Tongue (tissue), 2 donors: Measurements from ENCODE around the gene DHRS13. TPM values are rescaled to one million over a fixed set of nuclear protein-coding genes. Genes with fewer than 3 reads are reported as not detected.
"Not testable (repeated sequence)": the region's sequence is repeated elsewhere in the genome, so short reads cannot be mapped to it uniquely, and the experiment has no call there.

Experiments used
- DNase-seq: peaks from one replicate; pipeline ENCODE4 v3.0.0-alpha.2; 2015
- total RNA-seq: library from RNA; depleted of rRNA; stranded (reverse); fragments of >200 nt; gene quantifications from one replicate; pipeline ENCODE4 v1.2.3, GENCODE V29; 2014

Gene DHRS13
- total RNA-seq, 1 donor from 2014 or later: 18.2 TPM

DNA sequence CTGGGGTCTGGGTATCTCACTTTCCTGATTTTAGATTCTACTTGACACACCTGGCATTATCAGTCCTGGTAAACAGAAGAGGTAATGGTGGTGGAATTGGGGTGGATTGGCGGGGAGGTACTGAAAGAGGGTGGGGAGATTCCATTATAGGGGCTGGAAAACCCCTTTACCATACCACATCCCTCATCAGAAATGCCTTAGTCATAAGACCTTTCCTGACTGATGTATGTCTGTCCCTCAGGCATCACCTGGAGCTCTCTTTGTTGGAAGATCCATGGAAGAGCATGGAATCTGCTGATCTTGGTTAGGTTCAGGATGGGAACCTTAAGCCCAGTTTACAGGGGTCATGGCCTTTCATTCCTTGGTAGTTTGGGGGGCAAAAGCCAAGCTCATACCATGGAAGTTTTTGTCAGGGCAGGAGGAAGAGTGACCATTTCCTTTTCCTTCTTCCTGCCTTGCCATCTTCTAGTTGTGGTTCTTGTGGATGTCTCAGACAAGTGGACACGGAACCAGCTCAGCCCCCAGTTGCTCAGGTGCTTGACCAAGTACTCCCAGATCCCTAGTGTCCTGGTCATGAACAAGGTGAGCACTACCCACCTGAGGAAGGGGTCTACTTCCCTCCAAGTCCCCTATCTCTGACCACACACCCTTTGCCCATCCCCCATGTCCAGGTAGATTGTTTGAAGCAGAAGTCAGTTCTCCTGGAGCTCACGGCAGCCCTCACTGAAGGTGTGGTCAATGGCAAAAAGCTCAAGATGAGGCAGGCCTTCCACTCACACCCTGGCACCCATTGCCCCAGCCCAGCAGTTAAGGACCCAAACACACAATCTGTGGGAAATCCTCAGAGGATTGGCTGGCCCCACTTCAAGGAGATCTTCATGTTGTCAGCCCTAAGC lies 44.7 kb downstream of the DHRS13 start:
- no peak for DNase-seq

DNA sequence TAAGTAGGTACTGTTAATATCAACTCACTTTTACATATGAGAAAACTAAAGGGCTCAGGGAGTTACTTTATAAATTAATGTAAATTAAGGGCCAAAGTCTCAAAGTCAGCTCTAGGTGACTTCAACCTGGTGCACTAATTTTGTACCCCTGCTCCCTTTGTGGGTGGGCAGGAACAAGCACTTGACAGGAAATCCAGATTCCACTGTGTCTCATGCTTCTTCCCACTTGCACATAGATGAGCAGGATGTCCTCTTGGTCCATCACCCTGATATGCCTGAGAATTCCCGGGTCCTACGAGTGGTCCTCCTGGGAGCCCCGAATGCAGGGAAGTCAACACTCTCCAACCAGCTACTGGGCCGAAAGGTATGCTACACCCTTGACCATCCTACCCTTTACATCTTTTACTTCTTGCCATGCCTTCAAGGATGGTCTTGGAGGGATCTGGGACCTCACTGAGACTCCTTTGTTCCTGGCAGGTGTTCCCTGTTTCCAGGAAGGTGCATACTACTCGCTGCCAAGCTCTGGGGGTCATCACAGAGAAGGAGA lies 46.8 kb downstream of the DHRS13 start:
- DNase-seq: no peak

DNA sequence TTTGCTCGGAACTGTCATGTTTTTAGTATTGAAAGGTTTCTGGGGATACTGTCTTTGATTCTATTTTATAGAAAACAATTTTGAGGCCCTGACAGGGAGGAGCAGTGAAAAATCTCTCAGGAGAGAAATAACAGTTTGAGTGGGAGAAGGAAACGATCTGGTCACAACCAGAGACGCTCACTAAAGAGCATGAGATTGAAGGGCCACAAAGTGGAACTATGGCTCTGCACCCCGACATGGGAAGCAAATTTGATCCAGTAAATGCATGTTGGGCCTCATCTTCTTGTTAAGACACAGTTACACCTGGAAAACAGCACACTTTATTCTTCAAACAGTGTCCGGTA lies 47.6 kb downstream of the DHRS13 start:
- DNase-seq: no peak

DNA sequence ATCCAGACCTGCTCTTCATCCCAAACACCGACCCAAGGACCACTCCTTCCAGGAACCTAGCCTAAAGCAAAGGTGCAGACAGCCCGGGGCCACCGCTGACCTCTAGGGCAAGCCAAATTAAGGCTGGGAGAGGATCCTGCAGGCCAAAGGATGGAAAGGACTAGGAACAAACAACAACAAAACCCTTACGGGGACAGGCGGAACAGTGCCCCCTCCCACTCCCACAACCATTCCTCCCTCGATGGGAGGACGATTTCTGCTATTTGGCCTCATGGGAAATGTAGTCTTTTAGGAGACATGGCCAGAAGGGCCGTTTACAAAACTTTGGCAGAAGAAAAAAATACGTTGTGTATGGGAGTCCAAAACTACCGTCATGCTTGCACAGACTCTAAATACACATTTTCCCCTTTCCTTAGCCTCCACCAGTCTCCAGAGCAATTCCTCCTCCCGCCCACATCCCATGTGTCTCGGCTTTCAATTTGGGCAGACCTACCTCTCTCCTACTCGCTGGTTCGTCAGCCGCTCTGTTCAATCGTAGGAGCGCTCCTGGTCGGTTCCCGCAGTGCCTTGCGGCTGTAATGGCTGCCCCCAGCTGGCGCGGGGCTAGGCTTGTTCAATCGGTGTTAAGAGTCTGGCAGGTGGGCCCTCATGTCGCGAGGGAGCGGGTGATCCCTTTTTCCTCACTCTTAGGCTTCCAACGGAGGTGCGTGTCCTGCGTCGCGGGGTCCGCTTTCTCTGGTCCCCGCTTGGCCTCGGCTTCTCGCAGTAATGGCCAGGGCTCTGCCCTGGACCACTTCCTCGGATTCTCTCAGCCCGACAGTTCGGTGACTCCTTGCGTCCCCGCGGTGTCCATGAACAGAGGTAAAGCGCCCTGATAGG lies 48.2 kb downstream of the DHRS13 start, which contains the start of gene ERAL1:
Gene ERAL1 (plus strand): TSS at position 560 of the 879 bp plus-strand sequence. CDS start 19 bp downstream, at position 579.
- peak; percentile 96 for DNase-seq

DNA sequence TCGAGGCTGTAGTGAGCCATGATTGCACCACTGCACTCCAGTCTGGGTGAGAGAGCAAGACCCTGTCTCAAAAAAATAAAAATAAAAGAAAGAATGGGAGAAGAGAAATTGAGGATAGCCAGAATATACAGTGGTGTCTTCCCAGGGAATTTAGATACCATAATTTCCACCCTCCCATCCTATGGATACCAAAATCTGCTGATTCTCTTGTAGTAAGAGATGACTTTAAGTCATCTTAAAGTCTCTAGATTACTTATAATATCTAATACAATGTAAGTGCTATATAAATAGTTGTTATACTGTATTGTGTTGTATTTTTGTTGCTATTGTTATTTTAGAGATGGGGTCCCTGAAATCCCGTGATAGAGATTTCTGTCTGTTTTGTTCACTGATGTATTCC lies 49.6 kb downstream of the DHRS13 start:
- no peak for DNase-seq

DNA sequence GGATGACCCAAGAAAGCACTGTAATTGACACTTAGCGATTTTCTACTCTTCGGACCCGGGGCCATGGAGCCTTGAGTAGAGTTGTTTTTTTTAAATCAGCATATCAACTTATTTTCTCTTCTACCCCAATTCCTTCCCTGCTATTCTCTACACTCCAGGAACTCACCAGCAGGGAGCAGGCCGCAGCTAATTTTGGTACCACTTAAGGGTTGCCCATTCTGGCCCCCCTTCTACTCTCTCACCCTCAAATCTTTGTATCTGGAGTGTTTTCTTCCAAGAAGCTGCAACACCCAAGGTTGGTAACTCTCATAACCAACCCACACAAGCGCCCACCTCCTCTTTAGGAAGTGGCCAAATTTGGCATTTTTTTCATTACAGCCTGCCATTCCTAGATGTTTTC lies 53.6 kb downstream of the DHRS13 start:
- no peak for DNase-seq

DNA sequence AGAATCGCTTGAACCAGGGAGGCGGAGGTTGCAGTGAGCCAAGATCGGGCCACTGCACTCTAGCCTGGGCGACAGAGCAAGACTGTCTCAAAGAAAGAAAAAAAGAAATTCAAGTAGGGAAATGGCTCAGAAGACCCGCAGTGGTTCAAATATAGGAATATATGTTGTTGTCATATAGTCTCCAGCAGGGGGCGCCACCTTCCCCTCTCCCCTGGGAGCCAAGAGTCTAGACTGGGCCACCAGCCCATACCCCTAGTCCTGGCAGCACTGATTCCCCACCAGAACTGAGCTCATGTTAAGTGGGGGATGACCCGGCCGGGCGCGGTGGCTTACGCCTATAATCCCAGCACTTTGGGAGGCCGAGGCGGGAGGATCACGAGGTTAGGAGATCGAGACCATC lies 54.2 kb downstream of the DHRS13 start:
- not testable (repeated sequence) for DNase-seq

Other genes starting within 250 kb of the DHRS13 start
- 41.4 TPM for gene SDF2, start 241.2 kb downstream of the DHRS13 start, total RNA-seq
- 51.7 TPM for gene SUPT6H, start 240.9 kb downstream of the DHRS13 start, total RNA-seq
- 0.21 TPM for gene PROCA1, start 191.2 kb downstream of the DHRS13 start, total RNA-seq
- gene RAB34, start 185.2 kb downstream of the DHRS13 start, total RNA-seq: 78.9 TPM
- 554 TPM for gene RPL23A, start 183.1 kb downstream of the DHRS13 start, total RNA-seq
- not detected for gene TLCD1, start 176.8 kb downstream of the DHRS13 start, total RNA-seq
- gene NEK8, start 174.3 kb downstream of the DHRS13 start, total RNA-seq: 4.1 TPM
- gene TRAF4, start 159.1 kb downstream of the DHRS13 start, total RNA-seq: 18.6 TPM
- 3.2 TPM for gene FAM222B, start 60.3 kb downstream of the DHRS13 start, total RNA-seq
- 30.4 TPM for gene ERAL1, start 48.1 kb downstream of the DHRS13 start, total RNA-seq
- 51.2 TPM for gene FLOT2, start 5.3 kb downstream of the DHRS13 start, total RNA-seq
- gene PHF12, start 48.4 kb upstream of the DHRS13 start, total RNA-seq: 23.2 TPM
- gene SEZ6, start 103.0 kb upstream of the DHRS13 start, total RNA-seq: not detected
- 1.2 TPM for gene PIPOX, start 140.1 kb upstream of the DHRS13 start, total RNA-seq